Measurements from ENCODE around the gene CST9L.

CST9L gene

GRCh38 chr20:23568320-23568970 is at the start of gene CST9L:
Gene CST9L (minus strand): TSS chr20:23568484. CDS start chr20:23568450, 34 bp downstream.
- no peak within 1 kb of the TSS for H3K27ac ChIP-seq (ENCODE audit: low read depth, low read length)
- peaks cover 5% of the 10 kb centered on the region; the same call in 1 of the 2 replicates for H3K9me3 ChIP-seq (ENCODE audit: control insufficient read depth, insufficient read depth, low read depth, low read length)
- H3K27me3 ChIP-seq (ENCODE audit: control insufficient read depth, insufficient read depth, low read length), result no peaks in the 10 kb centered on the region
- H3K4me1 ChIP-seq (ENCODE audit: control insufficient read depth, insufficient read depth, low read length), result peaks cover 2% of the 10 kb centered on the region; the same call in 1 of the 2 replicates
- H3K4me3 ChIP-seq (ENCODE audit: low read depth, low read length), result no peak within 1 kb of the TSS
- no peaks in the 10 kb centered on the region for H3K36me3 ChIP-seq (ENCODE audit: control insufficient read depth, insufficient read depth, low read length)
- no peak within 1 kb of the TSS for H3K9ac ChIP-seq (ENCODE audit: low read length)

DNA sequence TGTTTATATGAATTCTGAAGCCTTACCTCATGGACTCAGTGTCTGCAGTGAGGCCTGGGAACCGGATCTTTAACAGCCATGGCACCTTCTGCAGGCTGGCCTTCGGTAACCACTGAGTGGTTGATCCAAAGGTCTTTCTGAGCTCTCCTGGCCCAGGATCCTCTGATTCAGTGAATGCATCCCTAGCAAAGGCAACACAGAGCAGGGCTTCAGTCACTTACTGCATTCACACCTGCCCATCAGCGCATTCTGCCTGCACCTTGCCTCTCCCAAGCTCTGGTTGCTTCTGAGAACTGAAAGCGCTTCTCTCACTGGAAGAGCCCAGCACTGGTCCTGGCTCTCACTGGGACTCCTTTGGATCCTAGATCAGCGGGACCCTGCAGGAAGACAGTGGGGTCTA is 45.9 kb upstream of the CST9L start:
- no peak overlapping the region for H3K4me3 ChIP-seq (ENCODE audit: low read depth, low read length)

GRCh38 chr20:23613676-23614075 is 45.4 kb upstream of the CST9L start:
- H3K4me3 ChIP-seq (ENCODE audit: low read depth, low read length), result no peak overlapping the region
- no peaks in the 10 kb centered on the region for H3K36me3 ChIP-seq (ENCODE audit: control insufficient read depth, insufficient read depth, low read length)
- H3K27ac ChIP-seq (ENCODE audit: low read depth, low read length), result no peak overlapping the region
- H3K9me3 ChIP-seq (ENCODE audit: control insufficient read depth, insufficient read depth, low read depth, low read length), result no peaks in the 10 kb centered on the region
- no peaks in the 10 kb centered on the region for H3K27me3 ChIP-seq (ENCODE audit: control insufficient read depth, insufficient read depth, low read length)
- no peak overlapping the region for H3K9ac ChIP-seq (ENCODE audit: low read length)
- H3K4me1 ChIP-seq (ENCODE audit: control insufficient read depth, insufficient read depth, low read length), result peaks cover 6% of the 10 kb centered on the region

More for the DNA sequence above, 45.9 kb upstream of the CST9L start:
- no peaks in the 10 kb centered on the region for H3K9me3 ChIP-seq (ENCODE audit: control insufficient read depth, insufficient read depth, low read depth, low read length)
- peaks cover 3% of the 10 kb centered on the region; the same call in 1 of the 2 replicates for H3K4me1 ChIP-seq (ENCODE audit: control insufficient read depth, insufficient read depth, low read length)
- H3K27ac ChIP-seq (ENCODE audit: low read depth, low read length), result no peak overlapping the region
- no peak overlapping the region for H3K9ac ChIP-seq (ENCODE audit: low read length)
- H3K36me3 ChIP-seq (ENCODE audit: control insufficient read depth, insufficient read depth, low read length), result no peaks in the 10 kb centered on the region
- no peaks in the 10 kb centered on the region for H3K27me3 ChIP-seq (ENCODE audit: control insufficient read depth, insufficient read depth, low read length)

- no peak overlapping the region for H3K4me3 ChIP-seq (ENCODE audit: low read depth, low read length)
- no peaks in the 10 kb centered on the region for H3K9me3 ChIP-seq (ENCODE audit: control insufficient read depth, insufficient read depth, low read depth, low read length)
- H3K36me3 ChIP-seq (ENCODE audit: control insufficient read depth, insufficient read depth, low read length), result no peaks in the 10 kb centered on the region
- no peak overlapping the region for H3K9ac ChIP-seq (ENCODE audit: low read length)
- H3K27ac ChIP-seq (ENCODE audit: low read depth, low read length), result no peak overlapping the region
- H3K4me1 ChIP-seq (ENCODE audit: control insufficient read depth, insufficient read depth, low read length), result peaks cover 13% of the 10 kb centered on the region
- H3K27me3 ChIP-seq (ENCODE audit: control insufficient read depth, insufficient read depth, low read length), result no peaks in the 10 kb centered on the region
These were observed 44.1 kb upstream of the CST9L start for GRCh38 chr20:23612396-23612795.

DNA sequence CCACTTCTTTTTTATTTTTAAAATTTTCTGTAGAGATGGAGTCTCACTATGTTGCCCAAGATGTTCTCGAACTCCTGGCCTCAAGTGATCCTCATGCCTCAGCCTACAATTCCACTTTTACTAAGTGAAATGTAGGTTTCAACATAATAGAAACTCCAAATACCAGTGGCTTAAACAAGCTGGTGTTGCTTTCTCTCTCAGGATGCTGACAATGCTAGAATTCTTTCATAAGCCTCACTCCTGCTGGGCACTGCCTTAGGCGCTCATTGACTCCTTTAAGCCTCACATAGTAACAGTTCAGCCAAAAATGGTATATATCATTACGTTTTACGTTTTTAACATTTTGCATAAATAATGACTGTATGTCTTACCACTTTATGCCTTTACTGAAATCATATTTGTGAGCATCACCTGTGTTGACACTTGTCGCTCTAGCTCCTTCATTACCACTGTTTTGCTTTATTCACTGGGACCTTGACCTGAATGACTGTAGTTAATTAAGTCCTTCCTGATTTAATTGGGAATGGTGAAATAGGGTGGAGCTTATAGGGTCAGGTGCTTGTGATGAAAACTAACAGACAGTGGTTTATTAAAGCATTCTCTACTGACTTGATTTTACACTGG is 41.3 kb upstream of the CST9L start:
- Histone ChIP-seq H3K27ac (ENCODE audit: low read depth, low read length) (no peak overlapping the region), H3K9ac (ENCODE audit: low read length) (no peak overlapping the region), H3K4me3 (ENCODE audit: low read depth, low read length) (no peak overlapping the region), H3K27me3 (ENCODE audit: control insufficient read depth, insufficient read depth, low read length) (no peaks in the 10 kb centered on the region; the same call in 1 of the 2 replicates), H3K36me3 (ENCODE audit: control insufficient read depth, insufficient read depth, low read length) (no peaks in the 10 kb centered on the region), H3K4me1 (ENCODE audit: control insufficient read depth, insufficient read depth, low read length) (peaks cover 15% of the 10 kb centered on the region), H3K9me3 (ENCODE audit: control insufficient read depth, insufficient read depth, low read depth, low read length) (no peaks in the 10 kb centered on the region)

DNA sequence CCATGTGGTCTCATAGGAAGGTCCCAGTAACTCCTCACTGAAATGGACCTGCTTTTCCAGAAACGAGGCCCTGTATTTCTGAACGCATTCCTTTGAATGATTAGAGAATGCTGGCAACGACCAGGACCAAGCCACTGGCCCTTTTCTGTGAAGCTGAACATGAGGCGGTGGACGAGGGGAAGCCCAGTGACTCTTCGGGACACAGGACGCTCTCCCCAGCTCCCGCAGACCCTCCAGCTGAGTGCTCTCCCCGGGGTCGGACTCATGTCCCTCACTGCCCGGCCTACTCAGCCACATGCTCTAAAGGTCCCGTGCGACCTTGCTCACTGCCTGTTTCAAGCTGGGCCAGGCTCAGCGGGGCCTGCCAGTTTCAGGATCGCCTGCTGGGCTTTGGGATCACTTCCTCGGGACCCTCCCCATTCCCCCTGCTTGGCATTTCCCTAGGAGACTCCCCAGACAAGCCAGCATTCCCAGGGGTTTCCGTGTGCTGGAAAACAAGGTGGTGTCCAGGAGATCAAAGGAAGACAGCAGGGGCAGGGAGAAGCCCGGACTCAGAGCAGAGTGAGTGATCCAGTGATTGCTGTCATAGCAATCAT is 40.1 kb upstream of the CST9L start:
- no peak overlapping the region for H3K4me3 ChIP-seq (ENCODE audit: low read depth, low read length)
- H3K9me3 ChIP-seq (ENCODE audit: control insufficient read depth, insufficient read depth, low read depth, low read length), result no peaks in the 10 kb centered on the region
- H3K9ac ChIP-seq (ENCODE audit: low read length), result no peak overlapping the region
- H3K4me1 ChIP-seq (ENCODE audit: control insufficient read depth, insufficient read depth, low read length), result peaks cover 15% of the 10 kb centered on the region
- H3K27me3 ChIP-seq (ENCODE audit: control insufficient read depth, insufficient read depth, low read length), result no peaks in the 10 kb centered on the region; the same call in 1 of the 2 replicates
- H3K27ac ChIP-seq (ENCODE audit: low read depth, low read length), result no peak overlapping the region
- H3K36me3 ChIP-seq (ENCODE audit: control insufficient read depth, insufficient read depth, low read length), result no peaks in the 10 kb centered on the region

- H3K9me3 ChIP-seq (ENCODE audit: control insufficient read depth, insufficient read depth, low read depth, low read length), result no peaks in the 10 kb centered on the region
- no peak overlapping the region for H3K4me3 ChIP-seq (ENCODE audit: low read depth, low read length)
- H3K4me1 ChIP-seq (ENCODE audit: control insufficient read depth, insufficient read depth, low read length), result peaks cover 15% of the 10 kb centered on the region
- no peaks in the 10 kb centered on the region; the same call in 1 of the 2 replicates for H3K27me3 ChIP-seq (ENCODE audit: control insufficient read depth, insufficient read depth, low read length)
- no peak overlapping the region for H3K27ac ChIP-seq (ENCODE audit: low read depth, low read length)
- no peak overlapping the region for H3K9ac ChIP-seq (ENCODE audit: low read length)
- no peaks in the 10 kb centered on the region for H3K36me3 ChIP-seq (ENCODE audit: control insufficient read depth, insufficient read depth, low read length)
These were observed 39.4 kb upstream of the CST9L start for GRCh38 chr20:23607497-23608245.

- H3K4me1 ChIP-seq (ENCODE audit: control insufficient read depth, insufficient read depth, low read length), result peaks cover 15% of the 10 kb centered on the region
- no peak overlapping the region for H3K4me3 ChIP-seq (ENCODE audit: low read depth, low read length)
- H3K36me3 ChIP-seq (ENCODE audit: control insufficient read depth, insufficient read depth, low read length), result no peaks in the 10 kb centered on the region
- H3K27me3 ChIP-seq (ENCODE audit: control insufficient read depth, insufficient read depth, low read length), result no peaks in the 10 kb centered on the region; the same call in 1 of the 2 replicates
- H3K9ac ChIP-seq (ENCODE audit: low read length), result no peak overlapping the region
- H3K9me3 ChIP-seq (ENCODE audit: control insufficient read depth, insufficient read depth, low read depth, low read length), result no peaks in the 10 kb centered on the region
- no peak overlapping the region for H3K27ac ChIP-seq (ENCODE audit: low read depth, low read length)
These were observed 38.4 kb upstream of the CST9L start for GRCh38 chr20:23606652-23607049.

GRCh38 chr20:23605867-23606651 is 37.8 kb upstream of the CST9L start, which contains the start of gene CST9:
Gene CST9 (minus strand): TSS chr20:23605917. CDS start chr20:23605864, 53 bp downstream.
- H3K4me1 ChIP-seq (ENCODE audit: control insufficient read depth, insufficient read depth, low read length), result peaks cover 15% of the 10 kb centered on the region
- H3K4me3 ChIP-seq (ENCODE audit: low read depth, low read length), result no peak within 1 kb of the TSS
- no peak within 1 kb of the TSS for H3K9ac ChIP-seq (ENCODE audit: low read length)
- H3K9me3 ChIP-seq (ENCODE audit: control insufficient read depth, insufficient read depth, low read depth, low read length), result no peaks in the 10 kb centered on the region
- H3K27ac ChIP-seq (ENCODE audit: low read depth, low read length), result no peak within 1 kb of the TSS
- no peaks in the 10 kb centered on the region; the same call in 1 of the 2 replicates for H3K27me3 ChIP-seq (ENCODE audit: control insufficient read depth, insufficient read depth, low read length)
- H3K36me3 ChIP-seq (ENCODE audit: control insufficient read depth, insufficient read depth, low read length), result no peaks in the 10 kb centered on the region

DNA sequence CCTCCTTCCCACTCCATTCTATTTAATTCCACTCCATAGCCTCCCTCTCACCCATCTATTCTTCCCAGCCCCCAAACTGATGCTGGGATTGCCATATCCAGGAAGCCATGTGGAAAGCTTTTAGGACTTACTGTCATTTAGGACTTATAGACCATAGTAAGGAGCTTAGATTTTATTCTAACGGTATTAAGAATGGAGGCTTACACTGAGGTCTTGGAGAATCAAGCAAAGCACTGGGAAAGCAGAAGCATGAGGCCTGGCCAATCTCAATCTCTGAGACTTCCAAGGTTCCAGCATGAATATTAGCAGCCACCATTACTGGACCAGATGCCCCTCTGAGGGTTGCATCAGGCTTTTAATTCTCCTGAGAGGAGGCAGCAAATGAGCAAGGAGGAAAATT is 36.0 kb upstream of the CST9L start:
- no peaks in the 10 kb centered on the region; the same call in 1 of the 2 replicates for H3K27me3 ChIP-seq (ENCODE audit: control insufficient read depth, insufficient read depth, low read length)

More for the DNA sequence above, 36.0 kb upstream of the CST9L start:
- no peaks in the 10 kb centered on the region for H3K36me3 ChIP-seq (ENCODE audit: control insufficient read depth, insufficient read depth, low read length)
- H3K27ac ChIP-seq (ENCODE audit: low read depth, low read length), result no peak overlapping the region
- no peak overlapping the region for H3K4me3 ChIP-seq (ENCODE audit: low read depth, low read length)
- no peak overlapping the region for H3K9ac ChIP-seq (ENCODE audit: low read length)
- H3K4me1 ChIP-seq (ENCODE audit: control insufficient read depth, insufficient read depth, low read length), result peaks cover 12% of the 10 kb centered on the region
- H3K9me3 ChIP-seq (ENCODE audit: control insufficient read depth, insufficient read depth, low read depth, low read length), result no peaks in the 10 kb centered on the region

Data from HUES6 (cell line).